Measurements from ENCODE around the gene NCBP2.

GRCh38 chr3:196941729-196942225, 551 bp downstream of the NCBP2 start:
- TF ChIP-seq CTCF (IDR thresholded peaks at IDR 0.05; ENCODE audit: low read length) (no peak), EZH2 (IDR thresholded peaks at IDR 0.05; ENCODE audit: borderline replicate concordance, low read length) (no peak)

Data from OCI-LY1 (cell line).